KOPT-K1 (cell line): ENCODE data around the gene CRYAA.
"Not testable (repeated sequence)": the region's sequence is repeated elsewhere in the genome, so short reads cannot be mapped to it uniquely, and the experiment has no call there.

ENCODE experiments used
- H3K27ac ChIP-seq: fragments of 200-600 bp; sonication (generic); 2 replicates; pipeline ENCODE4 v1.5.1; 2016; ENCODE audit warnings: antibody characterized with exemption, mild to moderate bottlenecking, low read depth, low read length; ENCODE audit not compliant: poor library complexity, severe bottlenecking
- H3K36me3 ChIP-seq: fragments of 200-600 bp; sonication (generic); 2 replicates; pipeline ENCODE4 v1.5.1; 2017; ENCODE audit warnings: antibody characterized with exemption, mild to moderate bottlenecking, low read length, moderate library complexity; ENCODE audit not compliant: insufficient read depth
- H3K9me3 ChIP-seq: fragments of 200-600 bp; sonication (generic); 2 replicates; pipeline ENCODE4 v1.5.1; 2017; ENCODE audit warnings: antibody characterized with exemption, low read length, mild to moderate bottlenecking; ENCODE audit not compliant: insufficient read depth, poor library complexity, severe bottlenecking

Gene CRYAA

GRCh38 chr21:43168708-43169107, at the start of gene CRYAA:
CRYAA (plus strand) TSS chr21:43169008; CDS start chr21:43169100, 92 bp downstream.
- H3K27ac ChIP-seq, H3K9me3 ChIP-seq, H3K36me3 ChIP-seq: not testable (repeated sequence)

GRCh38 chr21:43130094-43130493, 38.7 kb upstream of the CRYAA start:
- not testable (repeated sequence) for H3K9me3 ChIP-seq, H3K27ac ChIP-seq, H3K36me3 ChIP-seq

GRCh38 chr21:43134520-43134919, 34.3 kb upstream of the CRYAA start:
- H3K36me3 ChIP-seq, H3K9me3 ChIP-seq: not testable (repeated sequence)

GRCh38 chr21:43138944-43139343, 29.9 kb upstream of the CRYAA start:
- not testable (repeated sequence) for H3K36me3 ChIP-seq, H3K27ac ChIP-seq, H3K9me3 ChIP-seq

More at GRCh38 chr21:43134520-43134919, 34.3 kb upstream of the CRYAA start:
- not testable (repeated sequence) for H3K27ac ChIP-seq

- H3K9me3 ChIP-seq, H3K27ac ChIP-seq, H3K36me3 ChIP-seq: not testable (repeated sequence)
Measured at GRCh38 chr21:43141407-43141806, 27.4 kb upstream of the CRYAA start.

- H3K27ac ChIP-seq, H3K9me3 ChIP-seq, H3K36me3 ChIP-seq: not testable (repeated sequence)
Measured at GRCh38 chr21:43146637-43147036, 22.2 kb upstream of the CRYAA start.

- not testable (repeated sequence) for H3K9me3 ChIP-seq, H3K36me3 ChIP-seq, H3K27ac ChIP-seq
Measured at GRCh38 chr21:43147999-43148398, 20.8 kb upstream of the CRYAA start.

GRCh38 chr21:43149344-43149743, 19.5 kb upstream of the CRYAA start:
- not testable (repeated sequence) for H3K27ac ChIP-seq, H3K9me3 ChIP-seq, H3K36me3 ChIP-seq

- H3K36me3 ChIP-seq, H3K9me3 ChIP-seq, H3K27ac ChIP-seq: not testable (repeated sequence)
Measured at GRCh38 chr21:43153601-43154000, 15.2 kb upstream of the CRYAA start.

GRCh38 chr21:43159279-43160175, 9.3 kb upstream of the CRYAA start:
- H3K9me3 ChIP-seq, H3K36me3 ChIP-seq, H3K27ac ChIP-seq: not testable (repeated sequence)

GRCh38 chr21:43161826-43162707, 6.7 kb upstream of the CRYAA start:
- not testable (repeated sequence) for H3K36me3 ChIP-seq, H3K27ac ChIP-seq, H3K9me3 ChIP-seq

- H3K36me3 ChIP-seq, H3K9me3 ChIP-seq, H3K27ac ChIP-seq: not testable (repeated sequence)
Measured at GRCh38 chr21:43162708-43163205, 6.1 kb upstream of the CRYAA start.

- H3K9me3 ChIP-seq = not testable (repeated sequence)
Measured at GRCh38 chr21:43164823-43165222, 4.0 kb upstream of the CRYAA start.

GRCh38 chr21:43165734-43166133, 3.1 kb upstream of the CRYAA start:
- not testable (repeated sequence) for H3K27ac ChIP-seq, H3K36me3 ChIP-seq, H3K9me3 ChIP-seq

More at GRCh38 chr21:43164823-43165222, 4.0 kb upstream of the CRYAA start:
- H3K27ac ChIP-seq, H3K36me3 ChIP-seq: not testable (repeated sequence)

GRCh38 chr21:43169230-43169886, 550 bp downstream of the CRYAA start:
- H3K9me3 ChIP-seq, H3K27ac ChIP-seq, H3K36me3 ChIP-seq: not testable (repeated sequence)
